ENCODE data around the gene C3.
"Not testable (repeated sequence)": the region's sequence is repeated elsewhere in the genome, so short reads cannot be mapped to it uniquely, and the experiment has no call there.

C3 gene

GRCh38 chr19:6632747-6633455 is 87.5 kb downstream of the C3 start:
- CTCF ChIA-PET = interaction anchor here (0.6 to 1.2 kb wide), 11 partner anchors 11 to 1151 kb away, joined by 3 to 8 read pairs (median 3); no protein-coding TSS in a partner anchor
- DNase-seq (ENCODE audit: low spot score) = peak; percentile 16
- POLR2A ChIA-PET (ENCODE audit: low non-redundant PET); H3K27ac ChIP-seq: not testable (repeated sequence)
- TF ChIP-seq CTCF (conservative IDR thresholded peaks at IDR 0.05; ENCODE audit: low read depth) = peak; percentile 84

- CTCF ChIA-PET = interaction anchor here (0.7 to 1.3 kb wide), 6 partner anchors 16 to 313 kb away, joined by 3 to 6 read pairs (median 4); no protein-coding TSS in a partner anchor
- peak; percentile 90 for TF ChIP-seq CTCF (conservative IDR thresholded peaks at IDR 0.05; ENCODE audit: low read depth)
- no peak overlapping the region for H3K27ac ChIP-seq
- POLR2A ChIA-PET (ENCODE audit: low non-redundant PET) = no interaction called here
- peak; percentile 46 for DNase-seq (ENCODE audit: low spot score)
These were observed 88.3 kb downstream of the C3 start for GRCh38 chr19:6632002-6632621.
